CD4-positive, alpha-beta T cell treated with Interleukin-4 for 4 hours (primary cell): Measurements from ENCODE around the gene HMMR.
"Not testable (repeated sequence)": the region's sequence is repeated elsewhere in the genome, so short reads cannot be mapped to it uniquely, and the experiment has no call there.

Source experiments
- DNase-seq: peaks from one replicate; pipeline ENCODE4 v3.0.0-alpha.2; 2020

Gene HMMR

GRCh38 chr5:163506726-163507125 is 46.3 kb downstream of the HMMR start:
- peak; percentile 70 for DNase-seq

- DNase-seq: no peak
These were observed 48.3 kb downstream of the HMMR start for GRCh38 chr5:163508753-163509152.

GRCh38 chr5:163509291-163509951 is 49.0 kb downstream of the HMMR start:
- DNase-seq: no peak

- DNase-seq: no peak
These were observed 52.1 kb downstream of the HMMR start for GRCh38 chr5:163512526-163512925.

- no peak for DNase-seq
These were observed 64.7 kb downstream of the HMMR start for GRCh38 chr5:163525096-163525495.

GRCh38 chr5:163529698-163530097 is 69.3 kb downstream of the HMMR start:
- no peak for DNase-seq

GRCh38 chr5:163531272-163531671 is 70.8 kb downstream of the HMMR start:
- no peak for DNase-seq

GRCh38 chr5:163532171-163533084 is 72.0 kb downstream of the HMMR start:
- no peak for DNase-seq

- no peak for DNase-seq
These were observed 72.8 kb downstream of the HMMR start for GRCh38 chr5:163533223-163533622.

- DNase-seq: no peak
These were observed 74.2 kb downstream of the HMMR start for GRCh38 chr5:163534492-163535094.

GRCh38 chr5:163535290-163535689 is 74.9 kb downstream of the HMMR start:
- DNase-seq: no peak

- not testable (repeated sequence) for DNase-seq
These were observed 76.0 kb downstream of the HMMR start for GRCh38 chr5:163536442-163536841.

GRCh38 chr5:163540696-163541095 is 80.3 kb downstream of the HMMR start:
- DNase-seq: no peak
